CD4-positive, alpha-beta memory T cell (primary cell): ENCODE data around the gene SCCPDH. TPM values are rescaled to one million over a fixed set of nuclear protein-coding genes. Genes with fewer than 3 reads are reported as not detected.
A peak's percentile ranks its signal among the peaks of the same experiment; 100 is the strongest.
"Not testable (repeated sequence)": the region's sequence is repeated elsewhere in the genome, so short reads cannot be mapped to it uniquely, and the experiment has no call there.

Experiments used
- CTCF ChIA-PET: fragments of 350-600 bp; sonication (Branson Sonifier 250); formaldehyde crosslinking; loops from one replicate; lab custom pipeline; 2021; ENCODE audit warnings: inconsistent platforms; ENCODE audit not compliant: partially characterized antibody; lab: Charles Lee
- POLR2A ChIA-PET: fragments of 350-600 bp; sonication (Branson Sonifier 250); formaldehyde crosslinking; loops from one replicate; lab custom pipeline; 2021; ENCODE audit not compliant: partially characterized antibody; lab: Charles Lee
- DNase-seq, 5 donors: peaks; one replicate each; pipeline versions ENCODE4 v3.0.0 to v3.0.0-alpha.2; 2020 to 2022; ENCODE audit warnings: mixed read lengths in 1 of 5
- H3K27ac ChIP-seq: one replicate; pipeline ENCODE4 v1.7.0; 2013; ENCODE audit warnings: low read depth, low read length
- H3K27me3 ChIP-seq: 2 replicates; pipeline ENCODE4 v1.7.0; 2013; ENCODE audit warnings: mild to moderate bottlenecking, low read length, moderate library complexity; ENCODE audit not compliant: insufficient read depth
- H3K36me3 ChIP-seq: 2 replicates; pipeline ENCODE4 v1.7.0; 2013; ENCODE audit warnings: mild to moderate bottlenecking, low read length, moderate library complexity; ENCODE audit not compliant: insufficient read depth
- H3K4me1 ChIP-seq: 2 replicates; pipeline ENCODE4 v1.7.0; 2013; ENCODE audit warnings: mild to moderate bottlenecking, low read length, moderate library complexity; ENCODE audit not compliant: insufficient read depth
- H3K4me3 ChIP-seq, 2 donors: one replicate each; pipeline ENCODE4 v1.7.0; 2013; ENCODE audit warnings: low read length in 2 of 2, mild to moderate bottlenecking in 1 of 2
- H3K9me3 ChIP-seq, 2 donors: one replicate each; pipeline ENCODE4 v1.7.0; 2013; ENCODE audit warnings: low read length in 2 of 2, control low read depth in 1 of 2; ENCODE audit not compliant: control insufficient read depth in 1 of 2
- H3K27ac Mint-ChIP-seq, 7 donors: one replicate each; pipeline ENCODE4 v1.8.0; 2020 to 2021; ENCODE audit warnings: mixed read lengths in 7 of 7, mild to moderate bottlenecking in 6 of 7, inconsistent platforms in 3 of 7, moderate library complexity in 3 of 7
- H3K27me3 Mint-ChIP-seq, 2 donors: one replicate each; pipeline ENCODE4 v1.8.0; 2020 to 2021; ENCODE audit warnings: mixed read lengths in 2 of 2
- H3K36me3 Mint-ChIP-seq, 2 donors: one replicate each; pipeline ENCODE4 v1.8.0; 2020 to 2021; ENCODE audit warnings: mixed read lengths in 2 of 2, inconsistent platforms in 1 of 2, mild to moderate bottlenecking in 1 of 2
- H3K4me1 Mint-ChIP-seq, 4 donors: one replicate each; pipeline ENCODE4 v1.8.0; 2020 to 2021; ENCODE audit warnings: mixed read lengths in 4 of 4, mild to moderate bottlenecking in 1 of 4
- H3K4me3 Mint-ChIP-seq, 8 donors: one replicate each; pipeline ENCODE4 v1.8.0; 2020 to 2021; ENCODE audit warnings: mixed read lengths in 8 of 8, mild to moderate bottlenecking in 7 of 8, moderate library complexity in 6 of 8, inconsistent platforms in 3 of 8
- H3K9me3 Mint-ChIP-seq, 8 donors: one replicate each; pipeline ENCODE4 v1.8.0; 2020 to 2021; ENCODE audit warnings: mixed read lengths in 8 of 8, mild to moderate bottlenecking in 5 of 8, inconsistent platforms in 3 of 8, moderate library complexity in 1 of 8
- intact Hi-C: fragments of 100-400 bp; cut with micrococcal nuclease; formaldehyde crosslinking; loops from one replicate; pipeline ENCODE4 v1.15.1; 2023
- polyA plus RNA-seq, 2 donors: library from polyadenylated mRNA; unstranded; fragments of 300-500 nt; fragmentation: Illumina TruSeq; gene quantifications; one replicate each; pipeline ENCODE4 v1.2.3, GENCODE V29; 2021
- total RNA-seq, 2 experiments: library from RNA; stranded (reverse); gene quantifications; one replicate each; pipeline ENCODE4 v1.2.3, GENCODE V29; 2021

SCCPDH gene
- total and polyA plus RNA-seq, 4 experiments from 2014 or later, result 2.4 to 4.8 (median 3.2) TPM

- peak overlapping the region in 2 of 7 donors; percentile 1 to 41 for H3K27ac Mint-ChIP-seq
- H3K4me3 ChIP-seq, H3K4me3 Mint-ChIP-seq, intact Hi-C loops, H3K27me3 Mint-ChIP-seq, H3K36me3 Mint-ChIP-seq, POLR2A ChIA-PET, H3K36me3 ChIP-seq, H3K27ac ChIP-seq, DNase-seq, H3K27me3 ChIP-seq, H3K9me3 ChIP-seq: not testable (repeated sequence)
- CTCF ChIA-PET, result interaction anchor here (2.0 kb wide), 1 partner anchor 196 kb away, joined by 10 read pairs; no protein-coding TSS in a partner anchor
- H3K9me3 Mint-ChIP-seq, result peaks cover 0 to 20% (median 7%) of the 10 kb centered on the region in 8 donors
- peaks cover 5 to 12% (median 7%) of the 10 kb centered on the region in 4 donors for H3K4me1 Mint-ChIP-seq
- peaks cover 14% of the 10 kb centered on the region for H3K4me1 ChIP-seq
Measured at GRCh38 chr1:246694213-246694895, 29.9 kb upstream of the SCCPDH start.

DNA sequence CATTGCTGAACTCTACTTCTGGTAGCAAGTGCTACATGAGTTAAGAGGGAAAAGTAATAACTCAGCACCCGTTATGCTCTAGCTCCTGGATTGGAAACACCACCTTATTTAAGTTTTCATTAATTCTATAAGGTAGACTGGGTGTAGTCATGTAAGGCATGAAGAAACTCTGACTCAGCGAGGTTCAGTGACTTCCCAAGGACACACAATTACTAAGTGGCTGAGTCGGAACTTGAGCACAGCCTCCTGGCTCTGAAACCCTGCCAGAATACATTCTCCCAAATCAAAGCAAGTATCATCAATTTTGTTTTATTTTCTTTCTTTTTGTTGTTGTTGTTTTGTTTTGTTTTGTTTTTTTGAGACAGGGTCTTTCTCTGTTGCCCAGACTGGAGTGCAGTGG is 29.1 kb upstream of the SCCPDH start:
- Mint-ChIP-seq H3K4me1 (peaks cover 3 to 13% (median 7%) of the 10 kb centered on the region in 4 donors), H3K9me3 (peaks cover 0 to 20% (median 7%) of the 10 kb centered on the region in 8 donors), H3K27me3 (no peaks in the 10 kb centered on the region), H3K27ac (no peak overlapping the region), H3K4me3 (no peak overlapping the region), H3K36me3 (peaks cover 0 to 4% of the 10 kb centered on the region in 2 donors)
- ChIA-PET POLR2A (no interaction called here), CTCF (interaction anchor here (1.7 to 2.0 kb wide), 2 partner anchors 11 to 197 kb away, joined by 5 to 10 read pairs; no protein-coding TSS in a partner anchor)
- intact Hi-C loops, result loop anchor here (5.0 kb wide), 1 partner anchor 57 kb away; no protein-coding TSS in a partner anchor
- H3K9me3 ChIP-seq, result no peaks in the 10 kb centered on the region
- no peak overlapping the region for H3K27ac ChIP-seq
- no peaks in the 10 kb centered on the region for H3K27me3 ChIP-seq
- H3K4me3 ChIP-seq, result no peak overlapping the region
- H3K4me1 ChIP-seq, result peaks cover 10% of the 10 kb centered on the region
- DNase-seq, result no peak
- no peaks in the 10 kb centered on the region for H3K36me3 ChIP-seq

- intact Hi-C loops, result loop anchor here (5.0 kb wide), 1 partner anchor 57 kb away; no protein-coding TSS in a partner anchor
- no peak for DNase-seq
- H3K27ac ChIP-seq, result no peak overlapping the region
- Mint-ChIP-seq H3K36me3 (peaks cover 0 to 4% of the 10 kb centered on the region in 2 donors), H3K27ac (no peak overlapping the region), H3K4me3 (no peak overlapping the region), H3K4me1 (peaks cover 3 to 13% (median 7%) of the 10 kb centered on the region in 4 donors), H3K27me3 (no peaks in the 10 kb centered on the region), H3K9me3 (peaks cover 0 to 20% (median 7%) of the 10 kb centered on the region in 8 donors)
- H3K9me3 ChIP-seq, result no peaks in the 10 kb centered on the region
- POLR2A ChIA-PET, result no interaction called here
- CTCF ChIA-PET, result interaction anchor here (0.7 to 2.0 kb wide), 5 partner anchors 8 to 197 kb away, joined by 3 to 10 read pairs (median 3); no protein-coding TSS in a partner anchor
- no peak overlapping the region for H3K4me3 ChIP-seq
- H3K4me1 ChIP-seq, result peaks cover 10% of the 10 kb centered on the region
- no peaks in the 10 kb centered on the region for H3K36me3 ChIP-seq
- H3K27me3 ChIP-seq, result no peaks in the 10 kb centered on the region
Measured at GRCh38 chr1:246695666-246696065, 28.5 kb upstream of the SCCPDH start.

DNA sequence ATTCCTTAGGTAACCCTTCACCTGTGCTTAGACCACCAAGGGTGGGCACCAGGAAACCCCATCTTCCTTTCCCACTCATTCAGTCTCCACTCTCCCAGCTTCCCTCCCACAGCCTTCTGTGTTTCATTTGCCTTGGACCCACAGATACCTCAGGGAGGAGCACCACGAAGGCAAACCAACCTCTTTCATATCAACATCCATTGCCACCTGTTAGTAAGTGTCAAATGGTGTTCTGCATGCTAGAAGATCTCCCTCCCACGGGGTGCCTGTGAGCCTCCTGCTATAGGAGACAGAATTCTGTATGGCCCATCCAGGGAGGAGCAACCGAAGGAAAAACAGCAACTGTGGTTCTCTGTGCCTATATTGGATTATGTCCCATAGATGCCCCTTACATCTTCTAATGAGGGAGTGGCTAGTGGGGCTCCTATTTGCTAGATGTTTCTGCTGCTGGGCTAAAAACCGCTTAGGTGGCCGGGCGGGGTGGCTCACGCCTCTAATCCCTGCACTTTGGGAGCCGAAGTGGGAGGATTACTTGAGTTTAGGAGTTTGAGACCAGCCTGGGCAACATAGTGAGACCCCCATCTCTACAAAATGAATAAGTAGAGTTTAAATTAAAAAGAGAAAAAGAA is 25.6 kb upstream of the SCCPDH start:
- no peak overlapping the region for H3K27ac ChIP-seq

GRCh38 chr1:246699095-246699735 is 25.0 kb upstream of the SCCPDH start:
- peak overlapping the region; percentile 38 to 85 (median 74) for H3K4me3 Mint-ChIP-seq
- H3K36me3 Mint-ChIP-seq, result peaks cover 0 to 4% of the 10 kb centered on the region in 2 donors
- intact Hi-C loops, result loop anchor here (1.0 to 5.0 kb wide), 4 partner anchors 53 to 1546 kb away; partner anchors contain the start of genes CNST and TFB2M
- H3K27me3 Mint-ChIP-seq, result no peaks in the 10 kb centered on the region
- Histone ChIP-seq H3K27me3 (no peaks in the 10 kb centered on the region), H3K4me3 (peak overlapping the region in 1 of 2 donors; percentile 4), H3K27ac (no peak overlapping the region), H3K9me3 (no peaks in the 10 kb centered on the region), H3K4me1 (peaks cover 10% of the 10 kb centered on the region), H3K36me3 (no peaks in the 10 kb centered on the region)
- peaks cover 3 to 13% (median 6%) of the 10 kb centered on the region in 4 donors for H3K4me1 Mint-ChIP-seq
- ChIA-PET POLR2A (no interaction called here), CTCF (interaction anchor here (0.7 to 1.4 kb wide), 6 partner anchors 192 to 252 kb away, joined by 3 to 6 read pairs (median 4); no protein-coding TSS in a partner anchor)
- H3K9me3 Mint-ChIP-seq, result peaks cover 0 to 7% (median 4%) of the 10 kb centered on the region in 8 donors
- H3K27ac Mint-ChIP-seq, result peak overlapping the region in 5 of 7 donors; percentile 11 to 53 (median 31)
- DNase-seq, result peak; percentile 74 to 80 (median 77)

More for the DNA sequence above, 25.6 kb upstream of the SCCPDH start:
- Histone ChIP-seq H3K4me1 (peaks cover 10% of the 10 kb centered on the region), H3K27me3 (no peaks in the 10 kb centered on the region), H3K36me3 (no peaks in the 10 kb centered on the region), H3K9me3 (no peaks in the 10 kb centered on the region), H3K4me3 (peak overlapping the region in 1 of 2 donors; percentile 4)
- intact Hi-C loops, result loop anchor here (1.0 to 5.0 kb wide), 4 partner anchors 54 to 1546 kb away; partner anchors contain the start of genes CNST and TFB2M
- H3K36me3 Mint-ChIP-seq, result peaks cover 0 to 4% of the 10 kb centered on the region in 2 donors
- CTCF ChIA-PET, result interaction anchor here (0.7 to 2.3 kb wide), 2 partner anchors 201 to 755 kb away, joined by 3 to 12 read pairs; no protein-coding TSS in a partner anchor
- no peak for DNase-seq
- H3K4me3 Mint-ChIP-seq, result peak overlapping the region; percentile 38 to 85 (median 74)
- peaks cover 0 to 9% (median 4%) of the 10 kb centered on the region in 8 donors for H3K9me3 Mint-ChIP-seq
- peaks cover 3 to 13% (median 6%) of the 10 kb centered on the region in 4 donors for H3K4me1 Mint-ChIP-seq
- peak overlapping the region in 5 of 7 donors; percentile 11 to 53 (median 31) for H3K27ac Mint-ChIP-seq
- no peaks in the 10 kb centered on the region for H3K27me3 Mint-ChIP-seq
- POLR2A ChIA-PET, result no interaction called here

- ChIA-PET POLR2A (no interaction called here), CTCF (interaction anchor here (0.9 kb wide), 1 partner anchor 14 kb away, joined by 3 read pairs; no protein-coding TSS in a partner anchor)
- Histone ChIP-seq H3K9me3 (no peaks in the 10 kb centered on the region), H3K27me3 (no peaks in the 10 kb centered on the region), H3K27ac (no peak overlapping the region), H3K36me3 (no peaks in the 10 kb centered on the region), H3K4me1 (peaks cover 9% of the 10 kb centered on the region), H3K4me3 (no peak overlapping the region)
- Mint-ChIP-seq H3K4me3 (no peak overlapping the region), H3K27me3 (peaks cover 4% of the 10 kb centered on the region in 2 donors), H3K9me3 (no peaks in the 10 kb centered on the region), H3K36me3 (no peaks in the 10 kb centered on the region), H3K27ac (no peak overlapping the region), H3K4me1 (peaks cover 3 to 11% (median 5%) of the 10 kb centered on the region in 4 donors)
- intact Hi-C loops, result no loop called here
- no peak for DNase-seq
Measured at GRCh38 chr1:246703581-246703980, 20.6 kb upstream of the SCCPDH start.
